Activated T-cell treated with anti-CD3 and anti-CD28 coated beads for 1 hour (primary cell): ENCODE results near the gene F7.
"Not testable (repeated sequence)": the region's sequence is repeated elsewhere in the genome, so short reads cannot be mapped to it uniquely, and the experiment has no call there.

Experiments
- DNase-seq: peaks from one replicate; pipeline ENCODE4 v3.0.0-alpha.2; 2020; ENCODE audit warnings: low read depth

The F7 gene

GRCh38 chr13:113153810-113154748, 48.5 kb downstream of the F7 start:
- DNase-seq: peak; percentile 74

GRCh38 chr13:113155201-113155600, 49.6 kb downstream of the F7 start:
- no peak for DNase-seq

- no peak for DNase-seq
These were observed 50.5 kb downstream of the F7 start for GRCh38 chr13:113155982-113156655.

- DNase-seq: no peak
These were observed 51.8 kb downstream of the F7 start for GRCh38 chr13:113157206-113157928.

GRCh38 chr13:113157929-113158747, 52.5 kb downstream of the F7 start, which contains the start of gene PROZ:
Gene PROZ, plus strand, starts transcription at chr13:113158648. Its CDS starts 13 bp downstream, at chr13:113158661.
- no peak for DNase-seq

- no peak for DNase-seq
These were observed 53.4 kb downstream of the F7 start for GRCh38 chr13:113158946-113159345.

- DNase-seq: no peak
These were observed 54.1 kb downstream of the F7 start for GRCh38 chr13:113159701-113160100.

GRCh38 chr13:113160983-113161382, 55.4 kb downstream of the F7 start:
- no peak for DNase-seq

GRCh38 chr13:113161433-113161832, 55.8 kb downstream of the F7 start:
- no peak for DNase-seq

GRCh38 chr13:113161975-113162374, 56.4 kb downstream of the F7 start:
- DNase-seq: not testable (repeated sequence)

- no peak for DNase-seq
These were observed 57.4 kb downstream of the F7 start for GRCh38 chr13:113162783-113163685.

GRCh38 chr13:113164492-113164891, 58.9 kb downstream of the F7 start:
- DNase-seq: no peak

GRCh38 chr13:113166266-113166665, 60.7 kb downstream of the F7 start:
- no peak for DNase-seq

GRCh38 chr13:113166681-113167080, 61.1 kb downstream of the F7 start:
- DNase-seq: no peak

GRCh38 chr13:113167155-113167554, 61.6 kb downstream of the F7 start:
- DNase-seq: no peak

GRCh38 chr13:113167575-113167974, 62.0 kb downstream of the F7 start:
- no peak for DNase-seq

GRCh38 chr13:113168211-113168610, 62.6 kb downstream of the F7 start:
- no peak for DNase-seq

GRCh38 chr13:113169277-113170272, 64.0 kb downstream of the F7 start:
- DNase-seq: no peak
